Epithelial cell of proximal tubule (primary cell): ENCODE measurements around the gene BEAN1. TPM values are rescaled to one million over a fixed set of nuclear protein-coding genes. Genes with fewer than 3 reads are reported as not detected.
A peak's percentile ranks its signal among the peaks of the same experiment; 100 is the strongest.

Experiments used
- DNase-seq: peaks from one replicate; pipeline ENCODE4 v3.0.0-alpha.2; 2011; ENCODE audit warnings: low read depth
- H3K4me3 ChIP-seq: 2 replicates; pipeline ENCODE4 v1.5.1; 2011; ENCODE audit warnings: low read depth, mild to moderate bottlenecking, low read length
- total RNA-seq: library from RNA; depleted of rRNA; stranded (reverse); fragments of >200 nt; gene quantifications from 2 replicates; pipeline ENCODE4 v1.2.3, GENCODE V29; 2015
- TF ChIP-seq, protein P1 (sequence below): conservative IDR thresholded peaks from 2 replicates; pipeline ENCODE4 v1.5.1; 2012; ENCODE audit warnings: low read depth, mild to moderate bottlenecking, low read length

The BEAN1 gene
- total RNA-seq, 1 donor from 2014 or later: 7.0 TPM

DNA sequence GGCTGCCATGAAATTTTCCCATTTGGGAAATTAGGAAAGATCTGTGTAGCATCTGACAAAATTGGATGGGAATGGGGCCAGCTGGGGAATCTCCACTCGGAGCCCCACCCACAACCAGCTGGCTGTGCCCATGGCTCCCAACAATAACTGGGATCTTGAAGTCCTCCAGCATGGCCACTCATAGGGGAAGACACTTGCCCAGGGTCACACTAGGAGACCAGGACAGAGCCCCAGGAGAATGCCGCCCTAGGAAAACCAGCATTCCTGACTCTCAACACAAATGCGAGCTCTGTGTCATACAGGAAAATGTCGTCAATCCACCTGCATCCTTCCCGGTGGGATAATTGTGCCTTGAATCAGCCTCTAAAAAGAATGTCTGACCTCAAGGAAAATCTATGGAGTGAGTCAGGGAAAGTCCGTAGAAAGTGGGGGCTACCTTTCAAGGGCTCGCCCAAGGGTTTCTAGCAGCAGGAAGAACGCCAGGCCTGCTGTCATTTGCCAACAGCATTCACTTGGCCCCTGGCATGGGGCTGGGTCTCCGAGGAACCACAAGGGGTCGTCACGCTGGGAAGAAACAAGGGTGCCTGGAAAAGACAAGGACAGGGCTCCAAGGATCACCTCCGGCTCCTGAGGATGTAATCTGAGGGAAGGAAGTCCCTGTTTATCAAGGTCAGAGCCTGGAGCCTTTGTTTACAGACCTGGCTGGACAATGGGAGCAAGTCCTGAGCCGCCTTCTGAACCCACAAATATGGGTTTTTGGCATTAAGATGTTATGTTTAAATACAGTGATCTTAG, 44.7 kb upstream of the BEAN1 start:
- no peak overlapping the region for H3K4me3 ChIP-seq
- TF ChIP-seq, protein P1, sequence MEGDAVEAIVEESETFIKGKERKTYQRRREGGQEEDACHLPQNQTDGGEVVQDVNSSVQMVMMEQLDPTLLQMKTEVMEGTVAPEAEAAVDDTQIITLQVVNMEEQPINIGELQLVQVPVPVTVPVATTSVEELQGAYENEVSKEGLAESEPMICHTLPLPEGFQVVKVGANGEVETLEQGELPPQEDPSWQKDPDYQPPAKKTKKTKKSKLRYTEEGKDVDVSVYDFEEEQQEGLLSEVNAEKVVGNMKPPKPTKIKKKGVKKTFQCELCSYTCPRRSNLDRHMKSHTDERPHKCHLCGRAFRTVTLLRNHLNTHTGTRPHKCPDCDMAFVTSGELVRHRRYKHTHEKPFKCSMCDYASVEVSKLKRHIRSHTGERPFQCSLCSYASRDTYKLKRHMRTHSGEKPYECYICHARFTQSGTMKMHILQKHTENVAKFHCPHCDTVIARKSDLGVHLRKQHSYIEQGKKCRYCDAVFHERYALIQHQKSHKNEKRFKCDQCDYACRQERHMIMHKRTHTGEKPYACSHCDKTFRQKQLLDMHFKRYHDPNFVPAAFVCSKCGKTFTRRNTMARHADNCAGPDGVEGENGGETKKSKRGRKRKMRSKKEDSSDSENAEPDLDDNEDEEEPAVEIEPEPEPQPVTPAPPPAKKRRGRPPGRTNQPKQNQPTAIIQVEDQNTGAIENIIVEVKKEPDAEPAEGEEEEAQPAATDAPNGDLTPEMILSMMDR: peak; percentile 12
- DNase-seq: peak; percentile 76

DNA sequence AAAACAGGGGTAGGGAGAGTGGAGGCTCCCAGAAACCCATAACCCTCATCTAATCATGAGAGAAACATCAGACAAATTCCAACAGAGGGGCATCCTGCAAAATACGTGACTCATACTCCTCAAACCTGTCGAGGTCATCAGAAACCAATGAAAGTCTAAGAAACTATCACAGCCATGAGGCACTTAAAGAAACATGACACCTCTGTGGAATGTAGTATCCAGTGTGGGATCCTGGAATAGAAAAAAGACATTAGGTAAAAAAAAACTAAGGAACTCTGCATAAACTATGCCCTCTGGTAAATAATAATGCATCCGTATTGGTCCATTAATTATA, 44.2 kb upstream of the BEAN1 start:
- TF ChIP-seq, protein P1: no peak
- no peak overlapping the region for H3K4me3 ChIP-seq
- peak; percentile 77 for DNase-seq

DNA sequence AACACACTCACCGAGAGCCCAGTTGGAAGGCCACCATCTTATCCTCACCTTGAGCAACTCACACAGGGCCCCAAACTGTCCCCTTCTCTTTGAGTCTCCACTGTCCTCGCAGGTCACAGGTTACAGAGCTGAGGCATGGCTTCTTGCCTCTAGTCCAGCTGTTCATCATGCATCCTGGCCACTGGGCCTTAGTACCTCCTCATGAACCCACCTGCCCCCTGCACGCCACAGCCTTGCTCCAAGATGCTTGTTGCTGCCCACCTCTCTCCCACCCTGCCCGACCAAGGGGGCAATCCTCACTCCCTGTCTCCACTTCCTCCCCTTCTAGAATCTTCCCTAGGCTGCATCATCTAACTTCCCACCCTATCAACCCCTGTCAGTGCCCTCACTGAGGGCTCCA, 43.5 kb upstream of the BEAN1 start:
- TF ChIP-seq, protein P1: no peak
- H3K4me3 ChIP-seq: no peak overlapping the region
- no peak for DNase-seq

DNA sequence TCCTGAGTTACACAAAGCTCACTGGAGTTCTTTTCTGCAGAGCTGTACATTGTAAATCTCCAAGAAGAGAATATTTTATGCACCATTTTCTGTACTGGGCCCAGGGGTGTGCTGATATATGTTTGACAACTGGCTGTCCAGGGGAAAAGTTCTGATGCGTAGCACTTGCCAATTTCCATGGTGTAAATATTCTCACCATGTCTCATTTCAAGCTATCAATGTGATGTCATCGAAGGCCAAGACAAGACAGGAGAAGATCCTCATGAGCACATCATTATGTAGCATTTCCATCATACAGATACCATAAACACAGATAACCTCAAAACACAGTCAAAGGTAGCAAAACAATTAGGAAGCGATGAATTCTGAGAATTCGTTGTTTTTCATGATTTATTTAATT, 41.7 kb upstream of the BEAN1 start:
- DNase-seq: no peak
- TF ChIP-seq, protein P1: no peak
- H3K4me3 ChIP-seq: no peak overlapping the region

DNA sequence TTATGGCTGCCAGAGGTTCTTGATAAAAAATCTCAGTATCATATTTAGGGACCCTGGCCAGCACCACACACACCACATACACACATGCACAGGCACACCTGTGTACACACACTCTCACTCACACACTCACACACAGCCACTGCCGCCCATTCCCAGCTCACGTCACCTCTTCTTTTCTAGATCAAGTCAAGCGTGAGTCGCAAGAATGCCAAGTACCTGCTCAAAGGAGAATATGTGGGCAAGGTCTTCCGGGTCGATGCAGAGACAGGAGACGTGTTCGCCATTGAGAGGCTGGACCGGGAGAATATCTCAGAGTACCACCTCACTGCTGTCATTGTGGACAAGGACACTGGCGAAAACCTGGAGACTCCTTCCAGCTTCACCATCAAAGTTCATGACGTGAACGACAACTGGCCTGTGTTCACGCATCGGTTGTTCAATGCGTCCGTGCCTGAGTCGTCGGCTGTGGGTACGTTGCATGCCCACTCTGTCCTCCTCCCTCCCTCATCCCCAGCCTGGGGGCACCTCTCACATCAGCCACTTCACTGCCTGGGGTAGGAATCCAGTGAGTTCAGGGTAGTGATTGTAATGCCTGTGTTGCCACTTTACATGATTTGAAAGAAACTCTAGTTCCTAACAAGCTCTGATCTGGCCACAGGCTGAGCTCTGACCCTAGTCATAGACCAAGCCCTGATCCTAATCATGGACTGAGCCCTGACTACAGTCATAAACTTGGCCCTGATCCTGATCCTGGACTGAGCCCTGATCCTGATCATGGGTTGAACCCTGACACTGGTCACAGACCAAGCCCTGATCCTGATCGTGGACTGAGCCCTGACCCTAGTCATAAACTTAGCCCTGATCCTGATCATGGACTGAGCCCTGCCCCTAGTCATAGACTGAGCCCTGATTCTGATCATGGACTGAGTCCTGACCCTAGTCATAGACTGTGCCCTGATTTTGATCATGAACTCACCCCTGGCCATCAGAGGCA, 40.2 kb upstream of the BEAN1 start:
- TF ChIP-seq, protein P1: no peak
- DNase-seq: no peak

DNA sequence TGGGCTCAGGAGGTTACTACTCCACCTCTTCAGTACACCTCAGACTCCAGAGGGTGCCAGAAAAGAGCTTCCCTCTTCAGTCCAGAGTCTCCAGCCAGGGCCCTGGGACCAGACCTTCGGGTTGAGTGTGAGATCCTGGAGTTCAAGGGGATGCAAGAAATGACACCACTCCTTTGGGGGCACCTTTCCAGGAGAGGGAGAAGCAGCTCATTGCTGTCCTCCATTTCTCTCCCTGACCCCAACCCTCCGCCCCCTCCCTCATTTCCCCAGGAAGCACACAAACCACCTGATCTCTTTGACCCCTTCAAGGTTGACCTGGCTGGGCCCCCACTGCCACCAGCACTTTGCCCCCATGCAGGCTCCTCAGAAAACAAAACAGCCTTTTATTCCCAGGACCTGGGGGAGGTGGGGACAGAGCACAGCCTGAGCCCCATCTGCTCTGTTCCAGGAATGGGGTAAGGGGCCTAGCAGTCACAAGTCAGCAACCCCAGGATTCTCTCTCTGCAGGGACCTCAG, 39.2 kb upstream of the BEAN1 start:
- no peak overlapping the region for H3K4me3 ChIP-seq
- no peak for DNase-seq
- TF ChIP-seq, protein P1: no peak

More for the DNA sequence above, 40.2 kb upstream of the BEAN1 start:
- no peak overlapping the region for H3K4me3 ChIP-seq
